K562 (cell line): Measurements from ENCODE around the gene GOLGA2. TPM values are rescaled to one million over a fixed set of nuclear protein-coding genes. Genes with fewer than 3 reads are reported as not detected.

Experiments
- CHD4 ChIP-seq: fragments of 200-600 bp; sonication (generic); IDR thresholded peaks from 3 replicates; pipeline ENCODE4 v1.6.1; 2012; ENCODE audit warnings: low read depth, mild to moderate bottlenecking, mixed read lengths, low read length, inconsistent platforms; ENCODE audit not compliant: insufficient read depth, insufficient replicate concordance, poor library complexity, severe bottlenecking
- CREB3 ChIP-seq: fragments of 450-650 bp; conservative IDR thresholded peaks from 2 replicates; pipeline ENCODE4 v1.6.1; 2016; ENCODE audit warnings: missing genetic modification characterization, low read depth, mild to moderate bottlenecking, missing compliant biosample characterization, moderate library complexity
- CTBP1 ChIP-seq: fragments of 450-650 bp; IDR thresholded peaks from 2 replicates; pipeline ENCODE4 v1.6.1; 2016; ENCODE audit warnings: borderline replicate concordance
- EHMT2 ChIP-seq: fragments of 450-650 bp; IDR thresholded peaks from 2 replicates; pipeline ENCODE4 v1.6.1; 2018; ENCODE audit warnings: antibody characterized with exemption
- ETV5 ChIP-seq: sonication (generic); formaldehyde crosslinking; IDR thresholded peaks from 2 replicates; pipeline ENCODE4 v1.4.0; 2020; ENCODE audit warnings: low read depth, mild to moderate bottlenecking, missing genetic modification reagents
- FOXK2 ChIP-seq, 2 experiments: fragments of 450-650 bp; IDR thresholded peaks in 1 of 2; conservative IDR thresholded peaks in 1 of 2; 2 replicates each; pipeline ENCODE4 v1.6.1; 2016; ENCODE audit warnings: low read depth in 2 of 2, mild to moderate bottlenecking in 1 of 2
- GATAD2B ChIP-seq: fragments of 450-650 bp; IDR thresholded peaks from 2 replicates; pipeline ENCODE4 v1.6.1; 2017; ENCODE audit warnings: mild to moderate bottlenecking, borderline replicate concordance
- MCM2 ChIP-seq: fragments of 450-650 bp; IDR thresholded peaks from 2 replicates; pipeline ENCODE4 v1.6.1; 2017; ENCODE audit warnings: low read depth, mild to moderate bottlenecking
- MED1 ChIP-seq: sonication (generic); formaldehyde crosslinking; IDR thresholded peaks from 2 replicates; pipeline ENCODE4 v1.8.1; 2023; ENCODE audit warnings: missing genetic modification reagents, borderline replicate concordance
- POLR3A ChIP-seq: IDR thresholded peaks from 2 replicates; pipeline ENCODE4 v1.6.1; 2011; ENCODE audit warnings: borderline replicate concordance, mild to moderate bottlenecking, moderate library complexity; ENCODE audit not compliant: insufficient read length, insufficient read depth; ENCODE audit errors: extremely low read depth
- PTBP1 ChIP-seq: fragments of 200-400 bp; formaldehyde crosslinking; IDR thresholded peaks from 2 replicates; pipeline ENCODE4 v1.6.1; 2017; ENCODE audit warnings: low read depth, low read length
- RBBP5 ChIP-seq: fragments of 200-600 bp; sonication (generic); IDR thresholded peaks from 2 replicates; pipeline ENCODE4 v1.6.1; 2012; ENCODE audit warnings: borderline replicate concordance, mild to moderate bottlenecking, low read length, control low read depth, inconsistent platforms; ENCODE audit not compliant: insufficient read depth, poor library complexity, severe bottlenecking
- RCOR1 ChIP-seq, 2 experiments: IDR thresholded peaks; 2 replicates each; pipeline ENCODE4 v1.6.1; 2012; ENCODE audit warnings: low read depth in 2 of 2, low read length in 2 of 2, borderline replicate concordance in 1 of 2, improper control_type of control experiment in 1 of 2
- SMARCA5 ChIP-seq: fragments of 450-650 bp; IDR thresholded peaks from 2 replicates; pipeline ENCODE4 v1.6.1; 2016
- TSC22D4 ChIP-seq: fragments of 450-650 bp; IDR thresholded peaks from 2 replicates; pipeline ENCODE4 v1.6.1; 2016; ENCODE audit warnings: missing genetic modification characterization, missing biosample characterization, control low read depth
- ZBTB7A ChIP-seq: IDR thresholded peaks from 2 replicates; pipeline ENCODE4 v1.6.1; 2011; ENCODE audit warnings: low read depth, mild to moderate bottlenecking, low read length, moderate library complexity, borderline replicate concordance; ENCODE audit not compliant: control insufficient read depth
- ZNF121 ChIP-seq: sonication (generic); formaldehyde crosslinking; conservative IDR thresholded peaks from 2 replicates; pipeline ENCODE4 v1.8.0; 2022; ENCODE audit warnings: missing genetic modification reagents
- ZNF165 ChIP-seq: fragments of 250-450 bp; sonication (Bioruptor Pico); IDR thresholded peaks from 2 replicates; pipeline ENCODE4 v1.4.0; 2020; ENCODE audit warnings: borderline replicate concordance
- ZNF384 ChIP-seq: IDR thresholded peaks from 2 replicates; pipeline ENCODE4 v1.6.1; 2012; ENCODE audit warnings: low read depth, low read length, improper control_type of control experiment
- ZNF76 ChIP-seq: fragments of 250-450 bp; sonication (Bioruptor Pico); IDR thresholded peaks from 2 replicates; pipeline ENCODE4 v1.4.0; 2020; ENCODE audit warnings: mild to moderate bottlenecking, moderate library complexity, borderline replicate concordance
- polyA plus RNA-seq, 8 experiments: library from polyadenylated mRNA; depleted of rRNA in 4 of 8; stranded (reverse) in 5 of 8; unstranded in 3 of 8; fragments of >200 nt; fragmentation: Nextera tagmentation in 2 of 8; fragmentation: Illumina TruSeq in 1 of 8; extraction: Ambion mirVana in 2 of 8; extraction: Trizol in 1 of 8; gene quantifications; 2 replicates each; pipeline versions ENCODE4 v1.2.1 to v1.2.3, GENCODE V29; 2011 to 2014; ENCODE audit warnings: inconsistent platforms in 1 of 8, missing spikeins in 1 of 8
- total RNA-seq, 7 experiments: library from RNA; depleted of rRNA in 6 of 7; stranded (reverse); fragments of >200 nt in 6 of 7; fragmentation: Illumina TruSeq in 2 of 7; extraction: Trizol in 2 of 7; gene quantifications; 2 replicates each; pipeline versions ENCODE4 v1.2.1 to v1.2.3, GENCODE V29; 2011 to 2021; ENCODE audit warnings: low replicate concordance in 1 of 7
- TF ChIP-seq, protein P1 (sequence below): sonication (generic); formaldehyde crosslinking; IDR thresholded peaks from 2 replicates; pipeline ENCODE4 v1.8.0; 2022; ENCODE audit warnings: mild to moderate bottlenecking, missing genetic modification reagents
- TF ChIP-seq, protein P2 (sequence below): sonication (generic); formaldehyde crosslinking; IDR thresholded peaks from 2 replicates; pipeline ENCODE4 v1.8.0; 2022; ENCODE audit warnings: missing genetic modification reagents, mild to moderate bottlenecking, moderate library complexity, borderline replicate concordance
- TF ChIP-seq, protein P3 (sequence below): sonication (generic); formaldehyde crosslinking; IDR thresholded peaks from 2 replicates; pipeline ENCODE4 v1.8.1; 2023; ENCODE audit warnings: mild to moderate bottlenecking, missing genetic modification reagents, moderate library complexity
- TF ChIP-seq, protein P4 (sequence below): fragments of 450-650 bp; IDR thresholded peaks from one replicate; pipeline ENCODE4 v1.6.1; 2018; ENCODE audit warnings: mild to moderate bottlenecking, moderate library complexity; ENCODE audit not compliant: partially characterized antibody

GOLGA2 gene
- total and polyA plus RNA-seq, 9 of the 15 experiments (the other 6 are each of a cell fraction or from before 2014, with no cell fraction given), result 15.7 to 138 (median 76.0) TPM

- no peak for TF ChIP-seq ZNF165
- no peak for TF ChIP-seq ETV5 (CRISPR knock-in tag)
- TF ChIP-seq PTBP1, result 0 out of 2 replicates have a peak, but pooled peaks have one; percentile 81
- no peak for TF ChIP-seq GATAD2B
- TF ChIP-seq ZNF76 (CRISPR knock-in tag), result no peak
- TF ChIP-seq MCM2, result no peak
- TF ChIP-seq EHMT2, result no peak
- TF ChIP-seq, protein P1, sequence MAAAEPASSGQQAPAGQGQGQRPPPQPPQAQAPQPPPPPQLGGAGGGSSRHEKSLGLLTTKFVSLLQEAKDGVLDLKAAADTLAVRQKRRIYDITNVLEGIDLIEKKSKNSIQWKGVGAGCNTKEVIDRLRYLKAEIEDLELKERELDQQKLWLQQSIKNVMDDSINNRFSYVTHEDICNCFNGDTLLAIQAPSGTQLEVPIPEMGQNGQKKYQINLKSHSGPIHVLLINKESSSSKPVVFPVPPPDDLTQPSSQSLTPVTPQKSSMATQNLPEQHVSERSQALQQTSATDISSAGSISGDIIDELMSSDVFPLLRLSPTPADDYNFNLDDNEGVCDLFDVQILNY (CRISPR knock-in tag), result no peak
- TF ChIP-seq RBBP5, result no peak
- TF ChIP-seq RCOR1 (IDR thresholded peaks at IDR 0.05; ENCODE audit: borderline replicate concordance in 1 of 2, low read depth in 2 of 2, low read length in 2 of 2), result peak; percentile 64 to 89; a peak in 3 of 4 replicates
- TF ChIP-seq CTBP1, result no peak
- TF ChIP-seq, protein P2, sequence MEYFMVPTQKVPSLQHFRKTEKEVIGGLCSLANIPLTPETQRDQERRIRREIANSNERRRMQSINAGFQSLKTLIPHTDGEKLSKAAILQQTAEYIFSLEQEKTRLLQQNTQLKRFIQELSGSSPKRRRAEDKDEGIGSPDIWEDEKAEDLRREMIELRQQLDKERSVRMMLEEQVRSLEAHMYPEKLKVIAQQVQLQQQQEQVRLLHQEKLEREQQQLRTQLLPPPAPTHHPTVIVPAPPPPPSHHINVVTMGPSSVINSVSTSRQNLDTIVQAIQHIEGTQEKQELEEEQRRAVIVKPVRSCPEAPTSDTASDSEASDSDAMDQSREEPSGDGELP (CRISPR knock-in tag), result no peak
- TF ChIP-seq SMARCA5, result peak; percentile 85
- TF ChIP-seq ZBTB7A, result peak; percentile 66; the same call in 1 of the 2 replicates
- TF ChIP-seq, protein P3, sequence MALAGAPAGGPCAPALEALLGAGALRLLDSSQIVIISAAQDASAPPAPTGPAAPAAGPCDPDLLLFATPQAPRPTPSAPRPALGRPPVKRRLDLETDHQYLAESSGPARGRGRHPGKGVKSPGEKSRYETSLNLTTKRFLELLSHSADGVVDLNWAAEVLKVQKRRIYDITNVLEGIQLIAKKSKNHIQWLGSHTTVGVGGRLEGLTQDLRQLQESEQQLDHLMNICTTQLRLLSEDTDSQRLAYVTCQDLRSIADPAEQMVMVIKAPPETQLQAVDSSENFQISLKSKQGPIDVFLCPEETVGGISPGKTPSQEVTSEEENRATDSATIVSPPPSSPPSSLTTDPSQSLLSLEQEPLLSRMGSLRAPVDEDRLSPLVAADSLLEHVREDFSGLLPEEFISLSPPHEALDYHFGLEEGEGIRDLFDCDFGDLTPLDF, result 0 out of 2 replicates have a peak, but pooled peaks have one; percentile 31
- TF ChIP-seq MED1 (CRISPR knock-in tag), result no peak
- no peak for TF ChIP-seq TSC22D4 (tag)
- peak; percentile 95 for TF ChIP-seq CHD4
- TF ChIP-seq CREB3, result no peak
- no peak for TF ChIP-seq ZNF384
- TF ChIP-seq, protein P4, sequence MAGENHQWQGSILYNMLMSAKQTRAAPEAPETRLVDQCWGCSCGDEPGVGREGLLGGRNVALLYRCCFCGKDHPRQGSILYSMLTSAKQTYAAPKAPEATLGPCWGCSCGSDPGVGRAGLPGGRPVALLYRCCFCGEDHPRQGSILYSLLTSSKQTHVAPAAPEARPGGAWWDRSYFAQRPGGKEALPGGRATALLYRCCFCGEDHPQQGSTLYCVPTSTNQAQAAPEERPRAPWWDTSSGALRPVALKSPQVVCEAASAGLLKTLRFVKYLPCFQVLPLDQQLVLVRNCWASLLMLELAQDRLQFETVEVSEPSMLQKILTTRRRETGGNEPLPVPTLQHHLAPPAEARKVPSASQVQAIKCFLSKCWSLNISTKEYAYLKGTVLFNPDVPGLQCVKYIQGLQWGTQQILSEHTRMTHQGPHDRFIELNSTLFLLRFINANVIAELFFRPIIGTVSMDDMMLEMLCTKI, result no peak
- no peak for TF ChIP-seq POLR3A
- no peak for TF ChIP-seq ZNF121
- TF ChIP-seq FOXK2 (conservative IDR thresholded peaks at IDR 0.05 in 1 of 2, IDR thresholded peaks at IDR 0.05 in 1 of 2; ENCODE audit: low read depth in 2 of 2), result no peak
These were observed 49.4 kb downstream of the GOLGA2 start (continued) for GRCh38 chr9:128226412-128226801.
